WERI-Rb-1 (cell line): Measurements from ENCODE around the gene KIAA1549.
"Not testable (repeated sequence)": the region's sequence is repeated elsewhere in the genome, so short reads cannot be mapped to it uniquely, and the experiment has no call there.

Experiments
- DNase-seq: peaks from one replicate; pipeline ENCODE4 v3.0.0-alpha.2; 2020
- H3K27ac ChIP-seq: fragments of 250-450 bp; sonication (Bioruptor Pico); 2 replicates; pipeline ENCODE4 v1.5.1; 2020; ENCODE audit warnings: mild to moderate bottlenecking, moderate library complexity
- H3K27me3 ChIP-seq: fragments of 250-450 bp; sonication (Bioruptor Pico); 2 replicates; pipeline ENCODE4 v1.5.1; 2021; ENCODE audit warnings: mild to moderate bottlenecking, low read depth, moderate library complexity; ENCODE audit not compliant: insufficient read depth, severe bottlenecking
- H3K36me3 ChIP-seq: fragments of 250-450 bp; sonication (Bioruptor Pico); 2 replicates; pipeline ENCODE4 v1.5.1; 2020; ENCODE audit warnings: mild to moderate bottlenecking, moderate library complexity
- H3K4me3 ChIP-seq: 2 replicates; pipeline ENCODE4 v1.5.1; 2011; ENCODE audit warnings: low read depth, mild to moderate bottlenecking, control low read depth, low read length
- H3K9me3 ChIP-seq: fragments of 250-450 bp; sonication (Bioruptor Pico); 2 replicates; pipeline ENCODE4 v1.5.1; 2021; ENCODE audit warnings: mild to moderate bottlenecking, moderate library complexity; ENCODE audit not compliant: severe bottlenecking
- CTCF ChIP-seq: IDR thresholded peaks from 2 replicates; pipeline ENCODE4 v1.5.1; 2011; ENCODE audit warnings: low read depth, mild to moderate bottlenecking, control low read depth, inconsistent platforms, low read length

Gene KIAA1549

DNA sequence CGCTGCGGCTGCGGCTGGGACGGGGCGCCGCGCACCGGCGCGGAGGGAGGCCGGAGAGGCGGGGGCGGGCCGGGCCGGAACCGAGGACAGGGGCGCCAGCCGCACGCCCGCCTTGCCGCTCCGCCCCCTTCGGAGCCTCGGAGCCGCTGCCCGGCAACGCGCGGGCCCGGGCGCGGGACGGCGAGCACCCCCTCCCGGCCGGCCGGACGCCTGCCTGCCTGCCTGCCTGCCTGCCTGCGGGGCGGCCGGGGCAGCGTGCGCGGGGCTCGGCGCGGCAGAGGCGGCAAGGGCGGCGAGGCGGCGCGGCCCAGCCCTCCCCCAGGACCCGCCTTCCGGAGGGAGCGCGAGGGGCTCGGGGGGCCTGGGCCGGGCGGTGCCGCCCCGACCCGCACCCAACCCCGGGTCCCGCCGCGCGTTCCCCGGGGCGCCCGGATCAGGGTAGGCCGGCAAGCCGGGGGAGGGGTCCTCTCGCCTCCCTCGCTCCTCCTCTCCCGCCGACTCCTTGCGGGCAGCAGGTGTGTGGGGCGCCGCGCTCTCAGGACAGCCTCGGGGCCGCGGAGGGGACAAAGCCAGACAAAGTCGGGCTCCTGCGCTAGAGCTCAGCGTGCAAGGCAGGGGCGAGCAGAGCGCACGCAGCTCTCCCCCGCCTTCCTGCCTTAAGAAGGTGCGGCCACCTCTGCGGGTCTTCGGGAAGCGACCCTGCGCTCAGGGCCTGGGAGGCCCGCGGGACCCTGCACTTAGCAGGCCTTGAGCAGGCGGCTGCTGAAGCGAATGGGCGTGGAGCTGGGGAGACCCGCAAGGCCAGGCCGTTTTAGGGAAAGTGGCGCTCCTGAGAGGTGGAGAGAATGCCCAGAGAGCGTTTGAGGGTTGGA is at the start of gene KIAA1549:
Gene KIAA1549 (minus strand): TSS at position 58 of the 872 bp plus-strand sequence. CDS start 120 bp downstream, outside the sequence.
- Histone ChIP-seq H3K9me3 (no peaks in the 10 kb centered on the region), H3K27ac (peak within 1 kb of the TSS; percentile 81), H3K4me3 (peak within 1 kb of the TSS; percentile 90), H3K27me3 (no peaks in the 10 kb centered on the region), H3K36me3 (no peaks in the 10 kb centered on the region)
- peak; percentile 80 for DNase-seq
- peak; percentile 19; the same call in 1 of the 2 replicates for TF ChIP-seq CTCF

- Histone ChIP-seq H3K27ac (no peak overlapping the region), H3K36me3 (peaks cover 81% of the 10 kb centered on the region), H3K4me3 (no peak overlapping the region), H3K9me3 (no peaks in the 10 kb centered on the region), H3K27me3 (no peaks in the 10 kb centered on the region)
- DNase-seq = no peak
- TF ChIP-seq CTCF = no peak
Measured at GRCh38 chr7:139029353-139029752, 48.2 kb upstream of the KIAA1549 start.

- no peak for DNase-seq
- Histone ChIP-seq H3K9me3 (no peaks in the 10 kb centered on the region), H3K27me3 (no peaks in the 10 kb centered on the region), H3K36me3 (peaks cover 74% of the 10 kb centered on the region), H3K27ac (no peak overlapping the region), H3K4me3 (no peak overlapping the region)
- no peak for TF ChIP-seq CTCF
Measured at GRCh38 chr7:139026551-139026950, 45.4 kb upstream of the KIAA1549 start.

- not testable (repeated sequence) for H3K27me3 ChIP-seq, H3K9me3 ChIP-seq, H3K4me3 ChIP-seq, H3K27ac ChIP-seq, DNase-seq
- H3K36me3 ChIP-seq = peaks cover 68% of the 10 kb centered on the region
Measured at GRCh38 chr7:139025861-139026260, 44.7 kb upstream of the KIAA1549 start.

DNA sequence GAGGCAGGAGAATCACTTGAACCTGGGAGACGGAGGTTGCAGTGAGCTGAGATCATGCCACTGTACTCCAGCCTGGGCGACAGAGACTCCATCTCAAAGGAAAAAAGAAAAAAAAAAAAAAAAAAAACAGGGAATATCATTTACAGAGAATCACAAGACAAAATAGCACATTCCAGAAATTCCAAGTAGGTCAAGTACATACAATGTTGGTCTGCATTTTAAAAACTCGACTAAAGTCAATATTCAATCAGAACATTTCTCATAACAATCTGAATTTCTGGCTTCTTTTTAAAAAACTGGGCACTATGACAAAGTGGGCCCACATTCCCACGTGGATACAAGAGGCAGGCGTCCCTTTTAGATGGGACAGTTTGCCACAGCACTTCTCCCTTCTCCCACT is 41.9 kb upstream of the KIAA1549 start:
- H3K27ac ChIP-seq = no peak overlapping the region
- TF ChIP-seq CTCF = no peak
- no peaks in the 10 kb centered on the region for H3K9me3 ChIP-seq
- no peaks in the 10 kb centered on the region for H3K27me3 ChIP-seq
- DNase-seq = no peak
- peaks cover 44% of the 10 kb centered on the region for H3K36me3 ChIP-seq
- no peak overlapping the region for H3K4me3 ChIP-seq

- no peaks in the 10 kb centered on the region for H3K9me3 ChIP-seq
- peaks cover 38% of the 10 kb centered on the region for H3K36me3 ChIP-seq
- TF ChIP-seq CTCF = no peak
- no peak overlapping the region for H3K27ac ChIP-seq
- no peak for DNase-seq
- no peaks in the 10 kb centered on the region for H3K27me3 ChIP-seq
- H3K4me3 ChIP-seq = no peak overlapping the region
Measured at GRCh38 chr7:139022286-139022685, 41.1 kb upstream of the KIAA1549 start.
